Astrocyte (in vitro differentiated cells and primary cell): ENCODE data around the gene BAG5.

Source experiments
- CTCF ChIP-seq: IDR thresholded peaks from 2 replicates; pipeline ENCODE4 v1.5.1; 2011; ENCODE audit warnings: low read depth, mild to moderate bottlenecking, inconsistent platforms, low read length, moderate library complexity; ENCODE audit not compliant: insufficient read depth
- EZH2 ChIP-seq: IDR thresholded peaks from 2 replicates; pipeline ENCODE4 v1.6.1; 2012; ENCODE audit warnings: mild to moderate bottlenecking, low read length, inconsistent platforms; ENCODE audit not compliant: insufficient read depth

- TF ChIP-seq CTCF (no peak), EZH2 (no peak)
Observed at GRCh38 chr14:103530831-103531230, 31.6 kb downstream of the BAG5 start.
